ENCODE data around the gene PRCD. TPM values are rescaled to one million over a fixed set of nuclear protein-coding genes. Genes with fewer than 3 reads are reported as not detected.
"Not testable (repeated sequence)": the region's sequence is repeated elsewhere in the genome, so short reads cannot be mapped to it uniquely, and the experiment has no call there.

The PRCD gene
- total RNA-seq, 1 experiment from 2014 or later: not detected

- peak; percentile 57 for DNase-seq (ENCODE audit: low read depth)
- in situ Hi-C loops (cut with HindIII; ENCODE audit: low pct_unique_long_range_greater_than_20kb, low sequenced_read_pairs): no loop called here
Measured at GRCh38 chr17:76547183-76547641, 7.4 kb downstream of the PRCD start.

GRCh38 chr17:76547642-76548202, 7.9 kb downstream of the PRCD start:
- in situ Hi-C loops (cut with HindIII; ENCODE audit: low pct_unique_long_range_greater_than_20kb, low sequenced_read_pairs): no loop called here

GRCh38 chr17:76548378-76549214, 8.8 kb downstream of the PRCD start:
- in situ Hi-C loops (cut with HindIII; ENCODE audit: low pct_unique_long_range_greater_than_20kb, low sequenced_read_pairs): no loop called here

More at GRCh38 chr17:76547642-76548202, 7.9 kb downstream of the PRCD start:
- DNase-seq (ENCODE audit: low read depth): no peak

GRCh38 chr17:76549215-76549518, 9.3 kb downstream of the PRCD start:
- DNase-seq (ENCODE audit: low read depth): no peak
- in situ Hi-C loops (cut with HindIII; ENCODE audit: low pct_unique_long_range_greater_than_20kb, low sequenced_read_pairs): no loop called here

More at GRCh38 chr17:76548378-76549214, 8.8 kb downstream of the PRCD start:
- no peak for DNase-seq (ENCODE audit: low read depth)

- no peak for DNase-seq (ENCODE audit: low read depth)
- in situ Hi-C loops (cut with HindIII; ENCODE audit: low pct_unique_long_range_greater_than_20kb, low sequenced_read_pairs): no loop called here
Measured at GRCh38 chr17:76549539-76549938, 9.7 kb downstream of the PRCD start.

- DNase-seq (ENCODE audit: low read depth): peak; percentile 87
- in situ Hi-C loops (cut with HindIII; ENCODE audit: low pct_unique_long_range_greater_than_20kb, low sequenced_read_pairs): no loop called here
Measured at GRCh38 chr17:76550712-76551615, 11.1 kb downstream of the PRCD start.

GRCh38 chr17:76551685-76552084, 11.8 kb downstream of the PRCD start:
- in situ Hi-C loops (cut with HindIII; ENCODE audit: low pct_unique_long_range_greater_than_20kb, low sequenced_read_pairs): no loop called here
- no peak for DNase-seq (ENCODE audit: low read depth)

- in situ Hi-C loops (cut with HindIII; ENCODE audit: low pct_unique_long_range_greater_than_20kb, low sequenced_read_pairs): no loop called here
- no peak for DNase-seq (ENCODE audit: low read depth)
Measured at GRCh38 chr17:76553178-76553908, 13.5 kb downstream of the PRCD start.

- in situ Hi-C loops (cut with HindIII; ENCODE audit: low pct_unique_long_range_greater_than_20kb, low sequenced_read_pairs): no loop called here
- peak; percentile 91 for DNase-seq (ENCODE audit: low read depth)
Measured at GRCh38 chr17:76554131-76554530, 14.3 kb downstream of the PRCD start.

- in situ Hi-C loops (cut with HindIII; ENCODE audit: low pct_unique_long_range_greater_than_20kb, low sequenced_read_pairs): no loop called here
- no peak for DNase-seq (ENCODE audit: low read depth)
Measured at GRCh38 chr17:76556765-76557367, 17.0 kb downstream of the PRCD start.

- in situ Hi-C loops (cut with HindIII; ENCODE audit: low pct_unique_long_range_greater_than_20kb, low sequenced_read_pairs): no loop called here
- DNase-seq (ENCODE audit: low read depth): peak; percentile 93
Measured at GRCh38 chr17:76557368-76558197, 17.7 kb downstream of the PRCD start.

GRCh38 chr17:76558198-76559095, 18.6 kb downstream of the PRCD start:
- in situ Hi-C loops (cut with HindIII; ENCODE audit: low pct_unique_long_range_greater_than_20kb, low sequenced_read_pairs): no loop called here
- no peak for DNase-seq (ENCODE audit: low read depth)

GRCh38 chr17:76559460-76559859, 19.6 kb downstream of the PRCD start:
- in situ Hi-C loops (cut with HindIII; ENCODE audit: low pct_unique_long_range_greater_than_20kb, low sequenced_read_pairs); DNase-seq (ENCODE audit: low read depth): not testable (repeated sequence)

- in situ Hi-C loops (cut with HindIII; ENCODE audit: low pct_unique_long_range_greater_than_20kb, low sequenced_read_pairs): no loop called here
Measured at GRCh38 chr17:76560036-76560876, 20.4 kb downstream of the PRCD start.

GRCh38 chr17:76560877-76561221, 21.0 kb downstream of the PRCD start:
- no peak for DNase-seq (ENCODE audit: low read depth)
- in situ Hi-C loops (cut with HindIII; ENCODE audit: low pct_unique_long_range_greater_than_20kb, low sequenced_read_pairs): no loop called here

More at GRCh38 chr17:76560036-76560876, 20.4 kb downstream of the PRCD start:
- DNase-seq (ENCODE audit: low read depth): no peak

Data from Caki2 (cell line).